OCI-LY7 (cell line): ENCODE data around the gene KRT35. TPM values are rescaled to one million over a fixed set of nuclear protein-coding genes. Genes with fewer than 3 reads are reported as not detected.

Experiments
- BruUV-seq: library from RNA; stranded (reverse); fragments of 400-500 nt; replicated peaks from 2 replicates; lab custom pipeline; 2021; lab: Mats Ljungman, UMichigan
- CTCF ChIA-PET: fragments of 300-600 bp; sonication (Branson Sonifier 250); formaldehyde crosslinking; loops from one replicate; lab custom pipeline; 2022; ENCODE audit warnings: antibody characterized with exemption; ENCODE audit not compliant: unreplicated experiment; lab: Charles Lee
- POLR2A ChIA-PET: fragments of 300-600 bp; sonication (Branson Sonifier 250); formaldehyde crosslinking; loops from one replicate; lab custom pipeline; 2022; ENCODE audit warnings: antibody characterized with exemption; lab: Charles Lee
- DNase-seq: peaks from one replicate; pipeline ENCODE4 v3.0.0-alpha.2; 2015; ENCODE audit warnings: low spot score
- H2AFZ ChIP-seq: fragments of 200-600 bp; sonication (generic), shearing (Covaris generic); 2 replicates; pipeline ENCODE4 v1.6.1; 2014; ENCODE audit warnings: mild to moderate bottlenecking, antibody characterized with exemption, low read length, moderate library complexity
- H3K27ac ChIP-seq: fragments of 200-600 bp; sonication (generic); 2 replicates; pipeline ENCODE4 v1.5.1; 2014; ENCODE audit warnings: mixed run types, low read depth, mild to moderate bottlenecking, moderate library complexity, low read length, inconsistent platforms; ENCODE audit not compliant: poor library complexity, severe bottlenecking
- H3K36me3 ChIP-seq: fragments of 200-600 bp; sonication (generic); 2 replicates; pipeline ENCODE4 v1.6.1; 2014; ENCODE audit warnings: mild to moderate bottlenecking, antibody characterized with exemption, low read length, moderate library complexity, mixed read lengths; ENCODE audit not compliant: insufficient read depth
- H3K4me1 ChIP-seq: fragments of 200-600 bp; sonication (generic); 2 replicates; pipeline ENCODE4 v1.5.1; 2014; ENCODE audit warnings: mild to moderate bottlenecking, low read length; ENCODE audit not compliant: insufficient read depth, poor library complexity, severe bottlenecking
- H3K4me2 ChIP-seq: fragments of 200-600 bp; sonication (generic); 2 replicates; pipeline ENCODE4 v1.6.1; 2014; ENCODE audit warnings: mild to moderate bottlenecking, low read length
- H3K4me3 ChIP-seq: fragments of 200-600 bp; sonication (generic); 2 replicates; pipeline ENCODE4 v1.5.1; 2014; ENCODE audit warnings: mild to moderate bottlenecking, low read depth, low read length; ENCODE audit not compliant: poor library complexity, severe bottlenecking
- H3K79me2 ChIP-seq: fragments of 200-600 bp; sonication (generic); 2 replicates; pipeline ENCODE4 v1.6.1; 2016; ENCODE audit warnings: low read depth, mild to moderate bottlenecking, low read length, moderate library complexity, mixed read lengths; ENCODE audit not compliant: insufficient read depth
- H3K9me2 ChIP-seq: fragments of 200-600 bp; sonication (generic); 2 replicates; pipeline ENCODE4 v1.6.1; 2016; ENCODE audit warnings: mild to moderate bottlenecking, low read length, mixed read lengths; ENCODE audit not compliant: insufficient read depth
- H3K9me3 ChIP-seq: fragments of 200-600 bp; sonication (generic); 2 replicates; pipeline ENCODE4 v1.6.1; 2014; ENCODE audit warnings: mild to moderate bottlenecking, mixed run types, low read length, mixed read lengths
- H4K20me1 ChIP-seq: fragments of 200-600 bp; sonication (generic); 2 replicates; pipeline ENCODE4 v1.6.1; 2014; ENCODE audit warnings: mild to moderate bottlenecking, antibody characterized with exemption, low read length, moderate library complexity, mixed read lengths; ENCODE audit not compliant: insufficient read depth
- CTCF ChIP-seq: fragments of 200-600 bp; sonication (generic); conservative IDR thresholded peaks from 2 replicates; pipeline ENCODE4 v1.5.1; 2014; ENCODE audit warnings: mild to moderate bottlenecking, antibody characterized with exemption, low read length, moderate library complexity, mixed read lengths
- EZH2phosphoT487 ChIP-seq: fragments of 200-600 bp; sonication (generic); IDR thresholded peaks from 2 replicates; pipeline ENCODE4 v1.6.1; 2018; ENCODE audit warnings: low read depth, borderline replicate concordance, mild to moderate bottlenecking, mixed run types, antibody characterized with exemption, low read length, moderate library complexity, mixed read lengths
- intact Hi-C: fragments of 100-400 bp; cut with micrococcal nuclease; formaldehyde crosslinking; loops from one replicate; pipeline ENCODE4 v1.10.0; 2022; ENCODE audit not compliant: unreplicated experiment
- total RNA-seq, 2 experiments: library from RNA; depleted of rRNA in 1 of 2; stranded (reverse); fragments of >200 nt in 1 of 2; shearing (Covaris generic) in 1 of 2; gene quantifications; 2 replicates each; pipeline ENCODE4 v1.2.3, GENCODE V29; 2014 to 2022

Gene KRT35
- total RNA-seq, 2 experiments from 2014 or later = not detected

- H3K9me3 ChIP-seq = no peaks in the 10 kb centered on the region
- no peak for TF ChIP-seq CTCF
- no peak for TF ChIP-seq EZH2phosphoT487
- POLR2A ChIA-PET = no interaction called here
- intact Hi-C loops = no loop called here
- no peaks in the 10 kb centered on the region for H4K20me1 ChIP-seq
- no peak overlapping the region for H3K27ac ChIP-seq
- H3K4me2 ChIP-seq = no peak overlapping the region
- H3K36me3 ChIP-seq = no peaks in the 10 kb centered on the region
- CTCF ChIA-PET = no interaction called here
- H3K4me1 ChIP-seq = no peaks in the 10 kb centered on the region
- no peaks in the 10 kb centered on the region for H3K79me2 ChIP-seq
- DNase-seq = no peak
- BruUV-seq = no TSS peak
- no peak overlapping the region for H3K4me3 ChIP-seq
- no peak overlapping the region for H2AFZ ChIP-seq
- no peaks in the 10 kb centered on the region for H3K9me2 ChIP-seq
These were observed 2.6 kb upstream of the KRT35 start for GRCh38 chr17:41483531-41483930.

- POLR2A ChIA-PET = no interaction called here
- CTCF ChIA-PET = no interaction called here
- intact Hi-C loops = no loop called here
These were observed 370 bp downstream of the KRT35 start for GRCh38 chr17:41480581-41480980.

More at GRCh38 chr17:41480581-41480980, 370 bp downstream of the KRT35 start:
- H2AFZ ChIP-seq = no peak overlapping the region
- DNase-seq = no peak
- H4K20me1 ChIP-seq = no peaks in the 10 kb centered on the region
- H3K4me3 ChIP-seq = no peak overlapping the region
- H3K79me2 ChIP-seq = no peaks in the 10 kb centered on the region
- H3K4me2 ChIP-seq = no peak overlapping the region
- no peaks in the 10 kb centered on the region for H3K36me3 ChIP-seq
- no peak overlapping the region for H3K27ac ChIP-seq
- H3K9me3 ChIP-seq = no peaks in the 10 kb centered on the region
- BruUV-seq = no TSS peak
- no peaks in the 10 kb centered on the region for H3K4me1 ChIP-seq
- TF ChIP-seq CTCF (no peak), EZH2phosphoT487 (no peak)
- no peaks in the 10 kb centered on the region for H3K9me2 ChIP-seq
